NCI-H510A treated with DMSO at 0.1 percent for 48 hours (cell line): ENCODE results near the gene SYT1.
"Not testable (repeated sequence)": the region's sequence is repeated elsewhere in the genome, so short reads cannot be mapped to it uniquely, and the experiment has no call there.

Experiments
- DNase-seq: peaks from one replicate; lab custom pipeline; 2025; lab: John Stamatoyannopoulos, UW

SYT1 gene

GRCh38 chr12:78864403-78864869, at the start of gene SYT1:
TSS of gene SYT1 (plus strand) at chr12:78864774.
- peak; percentile 95 for DNase-seq

GRCh38 chr12:78818487-78818886, 46.1 kb upstream of the SYT1 start:
- DNase-seq, result no peak

- DNase-seq, result no peak
Measured at GRCh38 chr12:78820946-78821345, 43.6 kb upstream of the SYT1 start.

GRCh38 chr12:78824918-78825317, 39.7 kb upstream of the SYT1 start:
- DNase-seq, result no peak

GRCh38 chr12:78829690-78830089, 34.9 kb upstream of the SYT1 start:
- no peak for DNase-seq

- DNase-seq, result no peak
Measured at GRCh38 chr12:78835493-78835892, 29.1 kb upstream of the SYT1 start.

GRCh38 chr12:78840518-78841019, 24.0 kb upstream of the SYT1 start:
- DNase-seq, result not testable (repeated sequence)

- no peak for DNase-seq
Measured at GRCh38 chr12:78853231-78853630, 11.3 kb upstream of the SYT1 start.

- DNase-seq, result peak; percentile 95
Measured at GRCh38 chr12:78863482-78864402, 832 bp upstream of the SYT1 start.

- DNase-seq, result peak; percentile 58
Measured at GRCh38 chr12:78864870-78865463, 393 bp downstream of the SYT1 start.

- DNase-seq, result peak; percentile 46
Measured at GRCh38 chr12:78865516-78865915, 942 bp downstream of the SYT1 start.

GRCh38 chr12:78866518-78866917, 1.9 kb downstream of the SYT1 start:
- peak; percentile 79 for DNase-seq

- peak; percentile 35 for DNase-seq
Measured at GRCh38 chr12:78870539-78870938, 6.0 kb downstream of the SYT1 start.

- DNase-seq, result no peak
Measured at GRCh38 chr12:78871566-78871965, 7.0 kb downstream of the SYT1 start.

GRCh38 chr12:78878459-78878858, 13.9 kb downstream of the SYT1 start:
- DNase-seq, result no peak

GRCh38 chr12:78878866-78879265, 14.3 kb downstream of the SYT1 start:
- DNase-seq, result no peak

GRCh38 chr12:78880078-78880477, 15.5 kb downstream of the SYT1 start:
- DNase-seq, result no peak

- DNase-seq, result no peak
Measured at GRCh38 chr12:78881685-78882084, 17.1 kb downstream of the SYT1 start.

- DNase-seq, result no peak
Measured at GRCh38 chr12:78885466-78885865, 20.9 kb downstream of the SYT1 start.

GRCh38 chr12:78886719-78887407, 22.3 kb downstream of the SYT1 start:
- DNase-seq, result no peak

- no peak for DNase-seq
Measured at GRCh38 chr12:78887444-78887843, 22.9 kb downstream of the SYT1 start.

- no peak for DNase-seq
Measured at GRCh38 chr12:78888568-78888967, 24.0 kb downstream of the SYT1 start.
